Erythroblast (primary cell): ENCODE measurements around the gene CENATAC.

Source experiments
- GATA1 ChIP-seq: IDR thresholded peaks from 2 replicates; pipeline ENCODE4 v1.6.1; 2011; ENCODE audit warnings: low read depth, mild to moderate bottlenecking, control low read depth, low read length, moderate library complexity
- POLR2A ChIP-seq: IDR thresholded peaks from 2 replicates; pipeline ENCODE4 v1.6.1; 2011; ENCODE audit warnings: mild to moderate bottlenecking, low read length

DNA sequence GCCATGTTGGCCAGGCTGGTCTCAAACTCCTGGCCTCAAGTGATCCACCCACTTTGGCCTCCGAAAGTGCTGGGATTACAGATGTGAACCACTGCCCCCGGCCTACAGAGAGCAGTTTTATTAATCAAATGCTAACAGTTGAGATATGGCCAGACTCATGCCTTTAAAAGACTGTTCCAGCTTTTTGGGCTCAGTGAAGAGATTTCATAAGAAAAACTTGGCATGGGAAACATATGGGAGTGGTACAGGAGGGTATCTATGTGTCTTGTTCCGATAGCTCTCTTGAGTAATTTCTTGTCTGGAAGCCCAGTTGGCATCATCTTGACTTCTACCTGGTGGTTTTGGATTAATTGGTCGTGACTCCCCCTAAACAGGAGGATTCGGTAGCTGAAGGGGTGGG is 40.9 kb downstream of the CENATAC start:
- TF ChIP-seq POLR2A (no peak), GATA1 (no peak)
